K562 (cell line): ENCODE data around the gene SEZ6L. TPM values are rescaled to one million over a fixed set of nuclear protein-coding genes. Genes with fewer than 3 reads are reported as not detected.

Source experiments
- ATAC-seq: fragments of 200-7000 bp; cut with Tn5 transposase; 3 replicates; pipeline ENCODE4 v1.9.1; 2020; ENCODE audit warnings: moderate library complexity
- BruUV-seq: library from RNA; stranded (reverse); fragments of 400-500 nt; replicated peaks from 2 replicates; lab custom pipeline; 2021; lab: Mats Ljungman, UMichigan
- CTCF ChIA-PET: fragments of 300-600 bp; formaldehyde crosslinking; extraction: SDS; loops from one replicate; lab custom pipeline; 2021; ENCODE audit warnings: low intra/inter-chr PET ratio; lab: Yijun Ruan, JAX
- POLR2A ChIA-PET: fragments of 300-600, 350-650 bp; sonication (Branson Sonifier 250); formaldehyde crosslinking; extraction: SDS; loops from one replicate; lab custom pipeline; 2021; ENCODE audit warnings: antibody characterized with exemption, inconsistent platforms; lab: Yijun Ruan, JAX
- DNase-seq, 4 experiments: peaks; one replicate each; pipeline versions ENCODE4 v3.0.0 to v3.0.0-alpha.2; 2011 to 2018; ENCODE audit warnings: low spot score in 3 of 4, mixed read lengths in 3 of 4; ENCODE audit errors: extremely low read depth in 1 of 4
- FAIRE-seq: peaks from 2 replicates; lab custom pipeline; 2011; peaks lifted over from hg19 to GRCh38; lab: Jason Lieb, UNC
- H2AFZ ChIP-seq: 2 replicates; pipeline ENCODE4 v1.6.0; 2011; ENCODE audit warnings: low read depth, low read length, control low read depth, inconsistent platforms
- H3K27ac ChIP-seq: fragments of 200-600 bp; 3 replicates; pipeline ENCODE4 v1.8.0; 2011; ENCODE audit warnings: low read depth, mild to moderate bottlenecking, control low read depth, inconsistent platforms, low read length, moderate library complexity, mixed read lengths; ENCODE audit errors: extremely low read depth
- H3K27me3 ChIP-seq, 2 experiments: fragments of 300-600 bp in 1 of 2; 2 replicates in 1 of 2; 3 replicates in 1 of 2; pipeline versions ENCODE4 v1.6.0 to v1.8.0; 2011; ENCODE audit warnings: inconsistent platforms in 2 of 2, low read length in 2 of 2, mild to moderate bottlenecking in 1 of 2, mixed read lengths in 1 of 2, moderate library complexity in 1 of 2; ENCODE audit not compliant: control insufficient read depth in 2 of 2, insufficient read depth in 2 of 2
- H3K36me3 ChIP-seq: fragments of 300-600 bp; 3 replicates; pipeline ENCODE4 v1.8.0; 2011; ENCODE audit warnings: mild to moderate bottlenecking, low read length, inconsistent platforms; ENCODE audit not compliant: control insufficient read depth, insufficient read depth
- H3K4me1 ChIP-seq, 2 experiments: fragments of 200-600 bp in 1 of 2; replicated peaks in 1 of 2; 2 replicates in 1 of 2; 3 replicates in 1 of 2; pipeline versions ENCODE4 v1.5.1 to v1.8.0; 2011; ENCODE audit warnings: inconsistent platforms in 2 of 2, low read length in 2 of 2, mild to moderate bottlenecking in 1 of 2, mixed read lengths in 1 of 2, moderate library complexity in 1 of 2; ENCODE audit not compliant: control insufficient read depth in 2 of 2, insufficient read depth in 2 of 2
- H3K4me2 ChIP-seq: 2 replicates; pipeline ENCODE4 v1.6.1; 2011; ENCODE audit warnings: low read length, control low read depth, inconsistent platforms, mixed read lengths; ENCODE audit not compliant: insufficient read depth
- H3K4me3 ChIP-seq: fragments of 200-600 bp; sonication (generic), shearing (Covaris generic); 2 replicates; pipeline ENCODE4 v1.5.1; 2016; ENCODE audit warnings: control low read depth, inconsistent platforms
- H3K79me2 ChIP-seq: fragments of 200-600 bp; 3 replicates; pipeline ENCODE4 v1.8.0; 2011; ENCODE audit warnings: low read length, inconsistent platforms; ENCODE audit not compliant: control insufficient read depth, insufficient read depth
- H3K9ac ChIP-seq, 2 experiments: 2 replicates each; pipeline versions ENCODE4 v1.6.0 to v1.6.1; 2011; ENCODE audit warnings: low read depth in 2 of 2, low read length in 2 of 2, control low read depth in 1 of 2, inconsistent platforms in 1 of 2, mild to moderate bottlenecking in 1 of 2, mixed read lengths in 1 of 2; ENCODE audit not compliant: insufficient read depth in 1 of 2
- H3K9me1 ChIP-seq: one replicate; pipeline ENCODE4 v1.6.0; 2011; ENCODE audit warnings: inconsistent platforms, mild to moderate bottlenecking, low read length, moderate library complexity; ENCODE audit not compliant: control insufficient read depth, insufficient read depth
- H3K9me3 ChIP-seq: replicated peaks from 2 replicates; pipeline ENCODE4 v1.5.1; 2011; ENCODE audit warnings: low read depth, low read length, inconsistent platforms; ENCODE audit not compliant: control insufficient read depth, insufficient read depth
- H4K20me1 ChIP-seq: replicated peaks from 2 replicates; pipeline ENCODE4 v1.6.1; 2011; ENCODE audit warnings: low read length, inconsistent platforms, mixed read lengths; ENCODE audit not compliant: control insufficient read depth, insufficient read depth
- ADNP ChIP-seq: fragments of 200-800 bp; sonication (Bioruptor generic); IDR thresholded peaks from 2 replicates; pipeline ENCODE4 v1.6.1; 2016; ENCODE audit warnings: missing genetic modification characterization, missing compliant biosample characterization
- DMBX1 ChIP-seq: fragments of 250-450 bp; sonication (Bioruptor Pico); IDR thresholded peaks from 2 replicates; pipeline ENCODE4 v1.8.0; 2022; ENCODE audit warnings: inconsistent platforms, mild to moderate bottlenecking, moderate library complexity, borderline replicate concordance
- EP400 ChIP-seq: fragments of 450-650 bp; IDR thresholded peaks from 2 replicates; pipeline ENCODE4 v1.6.1; 2017; ENCODE audit warnings: antibody characterized with exemption, mild to moderate bottlenecking, moderate library complexity
- HBP1 ChIP-seq: fragments of 450-650 bp; formaldehyde crosslinking; IDR thresholded peaks from 2 replicates; pipeline ENCODE4 v1.4.0; 2022; ENCODE audit warnings: missing genetic modification characterization
- NEUROD1 ChIP-seq: fragments of 150-350 bp; IDR thresholded peaks from 2 replicates; pipeline ENCODE4 v1.6.1; 2014; ENCODE audit warnings: borderline replicate concordance, low read length, low read depth; ENCODE audit not compliant: partially characterized antibody
- NR3C1 ChIP-seq: sonication (generic); formaldehyde crosslinking; IDR thresholded peaks from 2 replicates; pipeline ENCODE4 v1.8.1; 2022; ENCODE audit warnings: missing genetic modification reagents
- NR4A1 ChIP-seq, 2 experiments: fragments of 250-450 bp in 1 of 2; fragments of 450-650 bp in 1 of 2; sonication (Bioruptor Pico) in 1 of 2; IDR thresholded peaks; 2 replicates each; pipeline versions ENCODE4 v1.4.0 to v1.6.1; 2016 to 2020; ENCODE audit warnings: mild to moderate bottlenecking in 2 of 2, missing compliant biosample characterization in 1 of 2, missing genetic modification characterization in 1 of 2, moderate library complexity in 1 of 2
- PHB2 ChIP-seq: fragments of 450-650 bp; IDR thresholded peaks from 2 replicates; pipeline ENCODE4 v1.6.1; 2017; ENCODE audit warnings: low read depth
- SFPQ ChIP-seq: fragments of 200-400 bp; formaldehyde crosslinking; IDR thresholded peaks from 2 replicates; pipeline ENCODE4 v1.6.1; 2017; ENCODE audit warnings: mild to moderate bottlenecking, low read depth, low read length, moderate library complexity
- SMAD3 ChIP-seq: fragments of 450-650 bp; formaldehyde crosslinking; conservative IDR thresholded peaks from 2 replicates; pipeline ENCODE4 v1.4.0; 2020; ENCODE audit warnings: mild to moderate bottlenecking
- SREBF1 ChIP-seq: fragments of 150-350 bp; IDR thresholded peaks from 2 replicates; pipeline ENCODE4 v1.6.1; 2014; ENCODE audit warnings: antibody characterized with exemption, low read depth, low read length, borderline replicate concordance
- U2AF1 ChIP-seq: fragments of 200-400 bp; formaldehyde crosslinking; optimal IDR thresholded peaks from 2 replicates; pipeline ENCODE3; 2017; ENCODE audit warnings: mild to moderate bottlenecking, low read depth, low read length, moderate library complexity
- ZNF239 ChIP-seq: fragments of 250-450 bp; sonication (Bioruptor Pico); IDR thresholded peaks from 2 replicates; pipeline ENCODE4 v1.4.0; 2020; ENCODE audit warnings: mild to moderate bottlenecking
- ZNF507 ChIP-seq: conservative IDR thresholded peaks from 2 replicates; pipeline ENCODE4 v1.6.1; 2017; ENCODE audit warnings: missing genetic modification characterization, missing compliant biosample characterization
- ZNF518B ChIP-seq: fragments of 250-450 bp; sonication (Bioruptor Pico); IDR thresholded peaks from 2 replicates; pipeline ENCODE4 v1.5.0; 2021; ENCODE audit warnings: mild to moderate bottlenecking, moderate library complexity
- whole genome bisulfite sequencing: fragments of 100-300 bp; shearing (Covaris generic); methylation state at CpG from one replicate; pipeline ENCODE4 v1.1.6; 2016; ENCODE audit warnings: low coverage, mixed read lengths; ENCODE audit not compliant: insufficient coverage; ENCODE audit errors: missing lambda C conversion rate; 5-methylcytosine and 5-hydroxymethylcytosine counted together
- in situ Hi-C: fragments of 300-500 bp; cut with MboI; formaldehyde crosslinking; loops from 4 replicates; pipeline ENCODE4 v1.15.0; 2018; ENCODE audit warnings: inconsistent platforms, mixed read lengths
- intact Hi-C: fragments of 100-400 bp; cut with micrococcal nuclease; formaldehyde crosslinking; loops from 2 replicates; pipeline ENCODE4 v1.14.2; 2022
- polyA plus RNA-seq, 8 experiments: library from polyadenylated mRNA; depleted of rRNA in 4 of 8; stranded (reverse) in 5 of 8; unstranded in 3 of 8; fragments of >200 nt; fragmentation: Nextera tagmentation in 2 of 8; fragmentation: Illumina TruSeq in 1 of 8; extraction: Ambion mirVana in 2 of 8; extraction: Trizol in 1 of 8; gene quantifications; 2 replicates each; pipeline versions ENCODE4 v1.2.1 to v1.2.3, GENCODE V29; 2011 to 2014; ENCODE audit warnings: inconsistent platforms in 1 of 8, missing spikeins in 1 of 8
- total RNA-seq, 7 experiments: library from RNA; depleted of rRNA in 6 of 7; stranded (reverse); fragments of >200 nt in 6 of 7; fragmentation: Illumina TruSeq in 2 of 7; extraction: Trizol in 2 of 7; gene quantifications; 2 replicates each; pipeline versions ENCODE4 v1.2.1 to v1.2.3, GENCODE V29; 2011 to 2021; ENCODE audit warnings: low replicate concordance in 1 of 7

Gene SEZ6L
- total and polyA plus RNA-seq, 9 of the 15 experiments (the other 6 are each of a cell fraction or from before 2014, with no cell fraction given): not detected

- H3K9me3 ChIP-seq: no peaks in the 10 kb centered on the region
- DNase-seq: no peak
- H3K27ac ChIP-seq: no peak overlapping the region
- BruUV-seq: no TSS peak
- no peak for ATAC-seq
- 0% methylated on average over 3 of the region's 3 CpGs for WGBS
- POLR2A ChIA-PET: no interaction called here
- no peaks in the 10 kb centered on the region for H3K9me1 ChIP-seq
- no peak overlapping the region for H3K4me3 ChIP-seq
- H3K4me2 ChIP-seq: no peak overlapping the region
- peaks cover 0 to 5% of the 10 kb centered on the region in 2 experiments; a peak in 2 of 5 replicates for H3K27me3 ChIP-seq
- FAIRE-seq: no peak
- no peak overlapping the region for H3K9ac ChIP-seq
- no peaks in the 10 kb centered on the region for H3K4me1 ChIP-seq
- intact Hi-C loops (no loop called here), in situ Hi-C loops (no loop called here)
- H3K36me3 ChIP-seq: no peaks in the 10 kb centered on the region
- no peaks in the 10 kb centered on the region for H3K79me2 ChIP-seq
- CTCF ChIA-PET: no interaction called here
- H4K20me1 ChIP-seq: no peaks in the 10 kb centered on the region
- no peak overlapping the region for H2AFZ ChIP-seq
- no peak for TF ChIP-seq SMAD3
- TF ChIP-seq NEUROD1: no peak
- TF ChIP-seq EP400: no peak
- TF ChIP-seq PHB2: no peak
- TF ChIP-seq ADNP (tag): no peak
- no peak for TF ChIP-seq U2AF1
- TF ChIP-seq HBP1 (CRISPR knock-in tag): no peak
- TF ChIP-seq NR4A1 (CRISPR knock-in tag; IDR thresholded peaks at IDR 0.05): no peak
- TF ChIP-seq NR4A1 (tag; IDR thresholded peaks at IDR 0.05): no peak
- TF ChIP-seq SFPQ: no peak
- no peak for TF ChIP-seq NR3C1 (CRISPR knock-in tag)
- TF ChIP-seq SREBF1: no peak
- TF ChIP-seq DMBX1 (CRISPR knock-in tag): no peak
- TF ChIP-seq ZNF239: no peak
- TF ChIP-seq ZNF518B: no peak
- no peak for TF ChIP-seq ZNF507 (tag)
Measured at GRCh38 chr22:26238596-26238995, 69.3 kb downstream of the SEZ6L start.
